ENCODE results near the gene MPPED1.

MPPED1 gene

GRCh38 chr22:43511276-43511910 is 99.6 kb downstream of the MPPED1 start:
- DNase-seq (ENCODE audit: low read depth): no peak
- TF ChIP-seq, protein P1, sequence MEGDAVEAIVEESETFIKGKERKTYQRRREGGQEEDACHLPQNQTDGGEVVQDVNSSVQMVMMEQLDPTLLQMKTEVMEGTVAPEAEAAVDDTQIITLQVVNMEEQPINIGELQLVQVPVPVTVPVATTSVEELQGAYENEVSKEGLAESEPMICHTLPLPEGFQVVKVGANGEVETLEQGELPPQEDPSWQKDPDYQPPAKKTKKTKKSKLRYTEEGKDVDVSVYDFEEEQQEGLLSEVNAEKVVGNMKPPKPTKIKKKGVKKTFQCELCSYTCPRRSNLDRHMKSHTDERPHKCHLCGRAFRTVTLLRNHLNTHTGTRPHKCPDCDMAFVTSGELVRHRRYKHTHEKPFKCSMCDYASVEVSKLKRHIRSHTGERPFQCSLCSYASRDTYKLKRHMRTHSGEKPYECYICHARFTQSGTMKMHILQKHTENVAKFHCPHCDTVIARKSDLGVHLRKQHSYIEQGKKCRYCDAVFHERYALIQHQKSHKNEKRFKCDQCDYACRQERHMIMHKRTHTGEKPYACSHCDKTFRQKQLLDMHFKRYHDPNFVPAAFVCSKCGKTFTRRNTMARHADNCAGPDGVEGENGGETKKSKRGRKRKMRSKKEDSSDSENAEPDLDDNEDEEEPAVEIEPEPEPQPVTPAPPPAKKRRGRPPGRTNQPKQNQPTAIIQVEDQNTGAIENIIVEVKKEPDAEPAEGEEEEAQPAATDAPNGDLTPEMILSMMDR (conservative IDR thresholded peaks at IDR 0.05; ENCODE audit: control insufficient read depth, insufficient read depth, low read depth, low read length): no peak
- H3K4me3 ChIP-seq (ENCODE audit: control insufficient read depth, low read depth, low read length): no peak overlapping the region

DNA sequence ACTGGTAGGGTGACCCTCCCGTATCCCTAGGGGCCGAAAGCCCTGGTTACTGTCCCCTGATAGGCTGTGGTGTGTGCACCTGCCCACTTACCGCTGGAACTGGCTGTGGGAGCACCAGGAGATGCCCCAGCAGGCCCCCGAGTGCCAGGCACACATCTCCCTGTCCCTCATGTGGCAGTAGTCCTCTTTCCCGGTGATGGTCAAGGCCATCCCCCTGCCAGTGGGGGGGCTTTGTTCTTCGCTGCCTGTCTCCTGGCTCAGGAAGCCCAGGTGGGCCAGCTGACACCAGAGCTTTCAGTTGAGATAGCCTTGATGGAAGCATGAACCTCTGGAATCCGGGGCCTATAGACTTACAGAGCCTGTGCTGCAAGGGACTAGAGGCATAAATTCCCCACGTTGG is 100.5 kb downstream of the MPPED1 start:
- DNase-seq (ENCODE audit: low read depth): no peak
- TF ChIP-seq, protein P1 (conservative IDR thresholded peaks at IDR 0.05; ENCODE audit: control insufficient read depth, insufficient read depth, low read depth, low read length): no peak
- no peak overlapping the region for H3K4me3 ChIP-seq (ENCODE audit: control insufficient read depth, low read depth, low read length)

- no peak overlapping the region for H3K4me3 ChIP-seq (ENCODE audit: control insufficient read depth, low read depth, low read length)
- TF ChIP-seq, protein P1 (conservative IDR thresholded peaks at IDR 0.05; ENCODE audit: control insufficient read depth, insufficient read depth, low read depth, low read length): no peak
- no peak for DNase-seq (ENCODE audit: low read depth)
These were observed 102.8 kb downstream of the MPPED1 start for GRCh38 chr22:43514476-43515157.

- H3K4me3 ChIP-seq (ENCODE audit: control insufficient read depth, low read depth, low read length): no peak overlapping the region
- TF ChIP-seq, protein P1 (conservative IDR thresholded peaks at IDR 0.05; ENCODE audit: control insufficient read depth, insufficient read depth, low read depth, low read length): no peak
- DNase-seq (ENCODE audit: low read depth): no peak
These were observed 103.6 kb downstream of the MPPED1 start for GRCh38 chr22:43515411-43515810.

DNA sequence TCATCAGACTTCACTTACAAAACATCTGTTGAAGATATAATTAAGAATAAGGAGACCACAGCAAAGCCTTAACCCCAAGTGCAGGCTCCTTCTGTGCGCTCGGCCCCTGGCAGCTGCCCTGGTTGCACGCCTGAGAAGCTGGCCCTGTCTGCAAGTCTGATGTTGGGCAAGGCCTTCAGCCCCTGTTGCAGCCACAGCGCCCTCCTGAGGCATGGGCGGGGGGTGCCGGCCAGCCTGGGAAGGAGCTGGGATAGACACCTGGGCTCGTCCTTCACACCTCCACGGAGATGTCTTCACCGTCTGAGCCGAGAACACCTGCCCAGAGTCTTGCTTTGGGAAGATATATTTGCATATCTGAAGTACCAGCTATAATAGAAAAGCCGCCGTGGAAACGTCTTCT is 104.1 kb downstream of the MPPED1 start:
- no peak for DNase-seq (ENCODE audit: low read depth)
- H3K4me3 ChIP-seq (ENCODE audit: control insufficient read depth, low read depth, low read length): no peak overlapping the region
- TF ChIP-seq, protein P1 (conservative IDR thresholded peaks at IDR 0.05; ENCODE audit: control insufficient read depth, insufficient read depth, low read depth, low read length): no peak

DNA sequence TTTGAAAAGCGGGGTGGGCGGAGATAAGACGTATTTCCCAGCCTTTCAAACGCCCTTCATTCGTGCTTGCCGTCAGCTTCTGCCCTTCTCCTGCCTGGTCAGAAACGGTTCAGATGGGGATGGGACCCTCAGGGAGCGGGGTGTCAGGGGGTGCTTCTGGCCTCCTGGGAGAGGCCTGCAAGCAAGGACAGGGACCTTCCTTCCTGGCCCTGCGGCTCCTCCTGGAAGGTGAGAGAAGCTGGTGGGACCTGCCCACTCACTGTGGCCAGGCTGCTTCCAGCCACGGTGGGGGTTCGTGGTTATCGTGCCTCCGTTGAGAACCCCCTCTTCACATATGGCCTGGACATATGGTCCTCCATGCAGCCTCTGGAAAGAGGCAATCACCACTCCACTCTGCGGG is 104.6 kb downstream of the MPPED1 start:
- TF ChIP-seq, protein P1 (conservative IDR thresholded peaks at IDR 0.05; ENCODE audit: control insufficient read depth, insufficient read depth, low read depth, low read length): no peak
- DNase-seq (ENCODE audit: low read depth): no peak
- no peak overlapping the region for H3K4me3 ChIP-seq (ENCODE audit: control insufficient read depth, low read depth, low read length)

Measured in fibroblast of mammary gland (primary cell).